GM03348 (cell line): Measurements from ENCODE around the gene TRIM10.
"Not testable (repeated sequence)": the region's sequence is repeated elsewhere in the genome, so short reads cannot be mapped to it uniquely, and the experiment has no call there.

Experiments used
- DNase-seq: peaks from one replicate; pipeline ENCODE4 v3.0.0; 2012; ENCODE audit warnings: low spot score

The TRIM10 gene

DNA sequence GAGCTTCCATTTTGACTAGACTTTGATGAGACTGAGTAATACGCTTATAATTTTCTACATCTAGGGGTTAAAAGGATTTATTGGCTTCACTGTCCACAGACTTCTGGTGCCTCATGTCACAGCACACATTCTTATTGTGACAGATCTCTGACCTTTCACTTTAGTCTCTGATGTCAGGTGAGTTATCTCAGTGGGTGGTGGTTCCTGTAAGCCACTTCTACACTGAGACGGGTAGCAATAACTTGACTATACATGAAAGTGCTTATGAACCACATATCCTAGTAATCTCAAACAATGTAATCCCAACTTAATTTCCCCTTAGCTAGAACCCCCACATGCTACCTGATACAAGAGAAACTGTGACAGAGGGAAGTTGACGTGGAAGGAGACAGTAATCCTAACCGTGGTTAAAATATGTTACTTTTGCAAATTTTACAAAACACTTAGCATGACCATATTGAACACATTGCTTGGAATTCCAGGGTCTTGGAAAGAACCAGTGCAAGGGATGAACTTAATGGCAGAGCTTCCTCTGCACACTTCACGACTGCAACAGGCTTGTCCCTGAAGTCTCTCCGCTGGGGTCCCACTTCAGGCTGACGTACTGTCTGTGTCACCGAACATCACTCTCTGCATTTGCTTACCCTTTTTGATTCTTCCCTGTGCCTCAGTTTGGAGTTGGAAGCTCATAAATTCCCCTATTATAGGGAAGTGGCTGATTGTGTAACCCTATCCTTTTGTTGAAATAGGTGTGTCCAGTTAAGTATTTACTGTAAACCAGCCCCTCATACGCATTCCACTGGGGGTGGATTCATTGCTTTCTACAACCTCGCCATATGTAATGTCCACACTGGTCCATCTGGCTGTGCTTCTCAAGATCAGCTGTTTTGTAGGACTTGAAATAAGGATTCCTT, 31.5 kb downstream of the TRIM10 start:
- no peak for DNase-seq

DNA sequence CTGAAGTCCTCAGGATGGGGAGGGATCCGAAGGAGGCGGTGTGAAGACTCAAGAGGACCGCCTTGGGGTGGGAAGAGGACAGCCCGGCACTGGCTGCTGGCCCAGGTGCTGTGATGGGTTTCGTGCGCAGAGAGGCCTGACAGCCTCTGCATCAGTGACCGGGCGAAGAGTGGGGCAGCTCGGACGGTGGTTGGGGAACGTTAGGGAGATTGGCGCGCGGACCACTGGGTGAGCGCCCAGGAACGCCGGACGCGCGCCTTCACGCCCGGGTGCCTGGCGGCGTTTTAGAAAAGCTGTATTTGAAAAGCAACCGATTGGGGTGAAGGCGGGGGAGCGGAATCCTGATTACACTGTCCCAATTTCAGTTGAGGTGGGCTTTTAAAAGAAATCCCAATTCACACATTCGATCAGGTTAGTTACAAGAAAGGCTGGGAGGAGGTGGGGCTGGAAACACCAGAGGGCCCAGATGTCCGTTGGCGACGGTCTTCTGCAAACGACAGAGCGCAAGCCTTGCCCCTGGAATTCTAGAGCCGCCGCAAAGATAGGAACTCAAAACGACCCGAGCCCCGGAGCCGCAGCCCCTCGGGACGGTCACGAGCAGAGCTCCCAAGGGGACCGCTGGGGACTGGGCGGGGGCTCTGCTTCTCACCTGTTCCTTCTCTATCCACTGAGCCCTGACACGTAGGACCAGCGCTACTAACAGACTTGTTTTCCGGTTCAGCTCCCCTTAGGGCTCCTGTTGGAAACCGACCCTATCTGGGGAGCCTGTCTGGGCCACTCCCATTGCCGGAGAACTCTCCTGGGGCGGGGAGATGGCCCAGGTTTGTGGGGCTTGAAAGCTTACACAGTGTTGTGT, 33.5 kb downstream of the TRIM10 start:
- no peak for DNase-seq

DNA sequence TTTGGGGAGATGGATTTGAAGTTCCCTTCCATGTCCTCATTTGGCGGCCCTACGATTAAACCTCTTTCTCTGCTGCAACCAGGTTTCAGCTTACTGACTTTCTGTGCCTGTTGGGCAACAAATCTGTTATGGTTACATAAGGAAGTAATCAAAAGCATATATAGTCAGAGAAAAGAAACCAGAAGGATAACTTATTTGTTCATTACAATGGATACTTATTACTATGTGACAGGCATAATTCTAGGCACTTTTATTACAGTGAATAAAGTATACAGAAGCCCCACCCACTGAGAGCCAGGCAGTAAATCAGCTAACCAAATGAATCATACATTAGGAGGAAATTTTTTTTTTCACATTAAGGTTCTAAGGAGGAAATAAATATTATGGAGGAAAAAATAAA, 38.5 kb downstream of the TRIM10 start:
- no peak for DNase-seq

DNA sequence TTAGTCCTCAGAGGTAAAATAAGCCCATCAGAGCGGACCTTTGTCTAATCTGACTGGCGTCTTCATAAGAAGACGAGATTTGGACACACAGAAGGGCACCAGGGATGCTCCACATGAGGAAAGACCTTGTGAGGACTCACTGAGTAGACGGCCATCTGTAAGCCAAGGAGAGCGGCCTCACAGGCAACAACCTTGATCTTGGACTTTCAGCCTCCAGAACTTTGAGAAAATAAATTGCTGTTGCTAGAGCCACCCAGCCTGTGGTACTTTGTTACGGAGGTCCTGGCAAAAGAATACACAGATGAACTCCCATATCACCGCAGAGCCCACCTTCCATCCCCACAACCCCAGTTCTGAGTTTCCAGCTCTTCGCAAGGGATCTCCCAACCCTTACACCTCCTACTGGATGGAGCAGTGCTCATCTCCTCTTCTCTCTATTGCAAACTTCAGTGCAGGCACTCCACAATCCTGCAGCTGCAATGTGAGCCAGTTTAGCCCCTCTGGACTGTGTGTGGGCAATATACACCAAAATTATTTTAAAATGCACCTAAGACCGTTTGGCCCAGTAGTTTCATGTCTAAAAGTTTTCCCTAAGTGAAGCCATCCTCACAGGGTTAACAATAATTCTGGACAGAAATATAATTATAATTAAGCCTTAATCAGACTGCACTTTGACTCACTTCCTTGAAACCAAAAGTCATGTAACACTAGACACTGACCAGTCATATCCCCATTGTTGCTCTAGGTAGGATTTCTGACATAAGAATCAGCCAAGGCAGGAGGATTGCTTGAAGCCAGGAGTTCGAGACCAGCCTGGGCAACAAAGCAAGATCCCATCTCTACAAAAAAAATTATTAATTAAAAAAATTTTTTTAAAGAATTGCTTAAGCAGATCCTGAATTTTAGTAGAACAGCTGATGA, 39.3 kb downstream of the TRIM10 start:
- no peak for DNase-seq

DNA sequence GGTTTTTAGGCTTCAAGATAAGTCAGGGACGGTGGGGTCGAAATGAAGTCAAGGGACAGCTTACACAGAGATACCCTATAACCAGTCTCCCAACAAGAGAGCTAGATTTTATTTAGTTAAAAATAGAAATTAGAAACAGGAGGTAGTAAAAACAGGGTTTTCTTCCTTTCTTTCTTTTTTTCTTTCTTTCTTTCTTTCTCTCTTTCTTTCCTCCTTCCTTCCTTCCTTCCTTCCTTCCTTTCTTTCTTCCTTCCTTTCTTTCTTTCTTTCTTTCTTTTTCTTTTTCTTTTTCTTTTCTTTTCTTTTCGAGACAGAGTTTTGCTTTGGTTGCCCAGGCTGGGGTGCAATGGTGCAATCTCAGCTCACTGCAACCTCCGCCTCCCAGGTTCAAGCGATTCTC, 42.3 kb downstream of the TRIM10 start:
- DNase-seq: not testable (repeated sequence)

DNA sequence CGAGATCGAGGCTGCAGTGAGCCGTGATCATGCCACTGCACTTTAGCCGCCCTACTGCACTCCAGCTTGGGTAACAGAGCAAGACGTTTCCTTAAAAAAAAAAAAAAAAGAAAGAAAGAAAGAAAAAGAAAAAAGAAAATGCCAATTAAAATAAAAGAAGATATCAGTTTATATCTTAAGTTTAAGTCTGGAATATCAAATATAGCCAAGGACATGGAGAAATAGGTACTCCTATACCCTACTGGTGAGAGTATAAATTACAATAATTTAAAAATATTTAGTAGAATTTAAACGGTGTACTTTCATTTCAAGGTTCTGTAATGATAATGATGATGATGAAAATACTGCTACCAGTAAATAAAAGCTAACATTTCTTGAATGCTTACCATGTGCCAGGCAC, 44.3 kb downstream of the TRIM10 start:
- no peak for DNase-seq

DNA sequence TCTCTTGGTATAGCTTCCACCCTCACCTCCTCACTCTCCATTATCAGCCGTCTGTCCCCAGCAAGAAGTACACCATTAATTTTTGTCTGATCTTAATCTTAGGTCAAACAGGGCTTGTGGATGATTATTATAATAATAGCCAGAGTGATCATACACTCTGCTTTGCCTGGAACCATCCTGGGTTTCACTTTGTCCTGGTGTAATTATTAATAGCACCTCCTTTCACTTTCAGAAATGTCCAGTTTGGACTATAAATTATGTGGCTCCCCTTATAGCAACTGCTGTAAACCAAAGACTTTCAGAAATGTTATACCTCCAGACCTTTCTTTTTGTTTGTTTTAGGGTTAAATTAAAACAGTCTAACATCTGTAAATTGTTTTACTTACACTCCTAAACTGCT, 47.2 kb downstream of the TRIM10 start:
- DNase-seq: no peak

DNA sequence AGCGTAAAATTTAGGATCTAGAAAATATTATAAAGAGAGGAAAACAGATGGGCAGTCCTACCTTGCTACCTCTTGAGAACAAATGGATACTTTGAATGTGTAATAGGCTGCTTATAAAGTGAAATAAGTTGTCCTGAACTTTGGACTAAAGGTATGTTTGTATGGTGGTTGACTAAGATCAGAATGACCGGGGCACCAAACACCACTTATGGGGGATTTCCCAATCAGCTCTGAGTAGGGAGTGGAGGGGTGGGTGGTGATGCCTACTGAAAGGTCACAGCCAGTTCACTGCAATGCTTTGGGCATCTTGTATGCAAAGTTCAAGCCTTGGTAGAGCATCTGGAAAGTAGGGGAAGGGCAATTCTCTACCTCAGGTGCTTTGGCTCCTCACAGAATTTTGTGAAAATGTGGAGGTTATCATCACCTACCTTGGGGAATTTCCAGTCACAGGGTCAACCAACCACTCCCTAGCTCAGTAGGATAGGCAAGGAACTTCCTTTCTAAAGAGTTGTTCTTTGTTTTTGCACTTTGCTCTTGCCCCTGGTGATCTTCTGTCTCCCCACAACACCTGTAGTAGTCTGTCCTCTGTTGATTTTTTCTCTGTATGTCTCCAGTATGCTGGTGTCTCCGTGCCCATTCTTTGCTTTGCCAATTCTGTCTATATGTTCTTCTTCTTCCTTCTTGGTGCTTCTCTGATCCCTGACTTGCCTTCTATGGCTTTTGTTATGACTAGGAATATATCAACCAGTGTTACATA, 47.8 kb downstream of the TRIM10 start, which contains the start of gene TRIM31:
Gene TRIM31 (minus strand): TSS at position 88 of the 757 bp plus-strand sequence. CDS start 285 bp downstream, outside the sequence.
- no peak for DNase-seq

DNA sequence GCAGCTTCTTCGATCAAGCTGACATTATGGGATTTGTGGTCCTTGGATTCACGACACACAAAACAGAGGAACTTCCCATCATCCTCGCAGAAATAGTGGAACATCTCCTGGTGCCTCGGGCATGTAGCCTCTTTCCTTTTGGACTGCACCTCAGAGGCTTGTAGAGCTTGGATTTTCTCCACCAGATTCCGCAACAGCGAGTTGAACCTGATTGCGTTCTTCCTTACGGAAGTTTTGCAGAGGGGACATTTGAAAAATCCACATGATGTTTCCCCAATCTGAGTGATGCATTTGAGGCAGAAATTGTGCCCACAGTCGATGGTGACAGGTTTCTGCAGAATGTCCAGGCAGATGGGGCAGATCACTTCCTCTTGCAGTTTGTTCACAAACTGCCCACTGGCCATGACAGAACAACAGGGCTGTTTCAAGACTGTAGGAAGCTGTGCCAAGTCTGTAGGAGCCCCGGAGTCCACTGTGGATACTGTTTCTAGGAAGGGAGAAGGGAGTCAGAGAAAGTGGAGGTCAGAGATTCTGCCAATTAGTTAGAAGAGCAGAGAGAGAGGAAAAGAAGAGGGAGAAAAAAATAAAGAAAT, 48.5 kb downstream of the TRIM10 start:
- DNase-seq: no peak

DNA sequence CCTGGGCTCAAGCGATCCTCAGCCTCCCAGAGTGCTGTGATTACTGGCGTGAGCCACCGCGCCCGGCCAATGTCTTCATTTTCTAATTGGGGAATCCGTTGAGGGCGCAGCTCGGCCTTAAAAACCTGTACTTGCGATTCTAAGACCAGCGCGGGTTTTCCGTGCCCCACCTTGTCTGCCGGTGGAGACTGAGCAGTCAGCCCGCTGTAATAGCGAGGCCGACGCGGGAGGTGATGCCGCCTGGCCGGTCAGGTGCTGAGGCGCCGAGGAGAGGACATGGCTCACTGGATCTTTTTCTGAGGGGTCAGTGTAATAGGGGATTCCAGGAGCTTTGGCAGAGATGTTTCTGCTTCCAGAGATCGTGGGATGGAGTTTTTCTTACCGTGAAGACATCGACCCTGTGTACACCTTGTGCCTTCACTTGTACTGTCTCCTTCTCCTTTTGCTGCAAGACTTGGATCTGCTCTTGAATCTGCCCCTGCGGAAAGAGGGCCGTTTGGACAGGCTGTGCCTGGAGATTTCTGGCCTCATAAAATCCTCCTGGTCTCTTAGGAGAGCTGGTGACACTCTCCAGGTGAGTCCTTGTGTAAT, 49.6 kb downstream of the TRIM10 start:
- no peak for DNase-seq

DNA sequence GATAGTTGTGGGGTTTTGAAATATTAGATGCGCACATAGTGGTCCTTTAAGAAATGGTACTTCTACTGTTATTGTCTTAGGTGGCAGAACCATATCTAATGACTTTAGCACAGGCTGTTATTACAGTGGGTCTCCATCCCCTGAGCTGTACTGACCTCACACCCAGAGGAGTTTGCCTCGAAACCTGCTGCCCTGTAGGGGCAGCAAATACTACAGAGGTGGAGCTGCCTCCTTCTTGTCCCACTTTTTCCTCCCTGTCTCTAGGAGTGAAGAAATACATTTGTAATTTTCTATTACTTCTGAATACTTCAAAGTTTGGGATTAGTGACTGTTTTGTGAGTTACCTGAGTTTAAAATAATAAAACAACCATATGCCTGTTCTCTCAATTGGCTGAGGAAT, 56.4 kb downstream of the TRIM10 start:
- no peak for DNase-seq

DNA sequence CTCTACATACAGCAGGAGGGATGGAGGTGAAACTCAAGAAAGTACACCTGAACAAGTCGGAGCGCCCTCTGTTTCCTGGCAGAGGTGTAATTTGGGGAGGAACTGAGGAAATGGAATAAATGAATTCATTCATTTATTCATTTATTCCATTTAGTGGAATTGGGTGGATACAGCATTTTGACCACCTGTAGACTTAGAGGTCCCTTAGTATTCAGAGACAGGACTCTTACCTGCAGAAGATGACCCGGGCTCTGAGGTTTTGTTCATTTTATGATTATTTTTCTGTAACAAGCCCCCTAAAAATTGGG, 57.2 kb downstream of the TRIM10 start:
- DNase-seq: no peak

DNA sequence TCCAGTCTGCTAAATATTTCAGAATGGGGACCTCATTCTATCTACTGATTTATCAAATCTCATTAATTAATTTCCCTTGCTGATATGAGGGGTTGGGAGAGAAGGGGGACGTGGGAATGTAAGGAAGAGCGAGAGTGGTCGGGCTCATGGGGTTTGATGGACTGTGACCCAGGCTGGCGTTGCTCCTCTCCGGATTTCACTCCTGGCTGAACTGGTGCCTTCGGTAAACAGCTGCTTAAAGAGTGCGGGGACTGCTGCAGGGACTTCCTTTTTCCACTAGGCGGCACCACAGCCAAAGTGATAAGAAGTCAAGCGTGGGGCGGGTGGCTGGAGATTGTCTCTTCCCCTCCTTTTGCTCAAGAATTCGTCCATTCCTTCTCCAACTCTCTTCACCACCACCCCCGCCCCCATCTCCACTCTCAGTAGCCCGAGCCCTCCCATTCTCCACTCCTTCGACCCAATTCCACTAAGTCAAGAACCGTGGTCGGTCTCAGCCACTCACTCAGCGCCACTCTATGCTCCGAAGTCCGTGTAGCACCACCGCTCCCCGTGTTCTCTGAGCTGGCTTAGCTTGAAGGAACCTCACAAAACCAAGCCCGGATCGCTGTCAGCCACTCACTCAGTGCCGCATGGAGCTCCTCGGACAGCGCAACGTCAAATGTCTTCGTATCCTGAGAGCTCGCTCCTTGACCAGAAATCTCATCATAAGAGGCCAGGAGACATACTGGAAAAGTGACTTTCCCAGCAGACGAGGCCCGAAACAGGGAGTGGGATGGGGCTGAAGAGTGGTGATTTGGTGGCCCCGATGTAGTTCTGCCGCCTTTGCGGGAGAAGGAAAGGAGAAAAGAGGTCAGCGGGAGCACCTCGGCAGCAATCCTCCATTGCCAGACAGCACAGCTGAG, 57.8 kb downstream of the TRIM10 start:
- DNase-seq: peak; percentile 90

DNA sequence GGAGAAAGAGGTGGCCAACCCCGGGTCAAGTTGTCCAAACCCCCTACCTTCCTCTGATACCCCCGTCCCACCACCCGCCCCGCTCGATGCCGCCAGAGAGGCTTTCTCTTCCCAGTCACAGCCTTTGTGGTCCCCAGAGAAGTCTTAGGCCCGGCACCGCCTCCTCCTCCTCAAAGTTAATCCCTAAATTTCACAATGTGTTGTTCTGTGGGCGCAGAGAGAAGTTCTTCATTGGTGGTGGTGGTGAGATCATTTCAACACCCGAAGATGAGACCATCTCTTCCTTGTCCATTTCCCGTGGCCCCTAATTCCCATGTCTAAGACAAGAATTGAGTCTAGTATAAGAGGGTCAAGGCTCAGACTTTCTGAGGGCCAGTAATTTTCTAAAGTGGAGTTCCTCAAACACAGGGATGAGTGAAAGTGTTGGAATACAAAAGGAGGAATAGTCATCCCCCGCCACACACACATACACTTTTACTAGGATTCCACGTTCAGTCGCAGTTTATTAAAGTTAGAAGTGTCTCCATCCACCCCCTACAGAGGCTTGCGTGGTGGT, 58.5 kb downstream of the TRIM10 start:
- DNase-seq: peak; percentile 63
